Astrocyte (in vitro differentiated cells and primary cell): ENCODE data around the gene SLC25A53.

Experiments
- EZH2 ChIP-seq: IDR thresholded peaks from 2 replicates; pipeline ENCODE4 v1.6.1; 2012; ENCODE audit warnings: mild to moderate bottlenecking, low read length, inconsistent platforms; ENCODE audit not compliant: insufficient read depth
- TF ChIP-seq, protein P1 (sequence below): IDR thresholded peaks from 2 replicates; pipeline ENCODE4 v1.5.1; 2011; ENCODE audit warnings: low read depth, mild to moderate bottlenecking, inconsistent platforms, low read length, moderate library complexity; ENCODE audit not compliant: insufficient read depth

DNA sequence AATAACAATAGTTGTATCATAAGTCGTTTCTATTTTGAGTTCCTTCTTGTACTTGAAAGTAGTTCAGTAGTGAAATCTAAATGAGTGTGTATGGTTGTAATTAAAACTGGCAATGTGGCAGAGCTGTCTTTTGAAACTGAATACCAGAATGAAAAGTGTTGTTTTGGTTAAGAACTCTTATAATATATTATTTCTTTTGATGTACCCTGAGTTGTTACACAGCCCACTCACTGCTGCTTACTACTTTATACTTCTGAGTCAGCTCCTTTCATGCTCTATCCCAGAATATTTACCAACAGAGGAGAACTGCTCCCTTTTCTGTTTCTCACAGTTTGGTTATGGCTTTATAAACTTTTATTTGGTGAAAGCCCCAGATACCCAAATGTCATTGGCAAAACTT is 38.2 kb upstream of the SLC25A53 start:
- TF ChIP-seq, protein P1, sequence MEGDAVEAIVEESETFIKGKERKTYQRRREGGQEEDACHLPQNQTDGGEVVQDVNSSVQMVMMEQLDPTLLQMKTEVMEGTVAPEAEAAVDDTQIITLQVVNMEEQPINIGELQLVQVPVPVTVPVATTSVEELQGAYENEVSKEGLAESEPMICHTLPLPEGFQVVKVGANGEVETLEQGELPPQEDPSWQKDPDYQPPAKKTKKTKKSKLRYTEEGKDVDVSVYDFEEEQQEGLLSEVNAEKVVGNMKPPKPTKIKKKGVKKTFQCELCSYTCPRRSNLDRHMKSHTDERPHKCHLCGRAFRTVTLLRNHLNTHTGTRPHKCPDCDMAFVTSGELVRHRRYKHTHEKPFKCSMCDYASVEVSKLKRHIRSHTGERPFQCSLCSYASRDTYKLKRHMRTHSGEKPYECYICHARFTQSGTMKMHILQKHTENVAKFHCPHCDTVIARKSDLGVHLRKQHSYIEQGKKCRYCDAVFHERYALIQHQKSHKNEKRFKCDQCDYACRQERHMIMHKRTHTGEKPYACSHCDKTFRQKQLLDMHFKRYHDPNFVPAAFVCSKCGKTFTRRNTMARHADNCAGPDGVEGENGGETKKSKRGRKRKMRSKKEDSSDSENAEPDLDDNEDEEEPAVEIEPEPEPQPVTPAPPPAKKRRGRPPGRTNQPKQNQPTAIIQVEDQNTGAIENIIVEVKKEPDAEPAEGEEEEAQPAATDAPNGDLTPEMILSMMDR = no peak
- no peak for TF ChIP-seq EZH2
